OCI-LY7 (cell line): ENCODE measurements around the gene THRA. TPM values are rescaled to one million over a fixed set of nuclear protein-coding genes. Genes with fewer than 3 reads are reported as not detected.

Experiments used
- BruUV-seq: library from RNA; stranded (reverse); fragments of 400-500 nt; replicated peaks from 2 replicates; lab custom pipeline; 2021; lab: Mats Ljungman, UMichigan
- CTCF ChIA-PET: fragments of 300-600 bp; sonication (Branson Sonifier 250); formaldehyde crosslinking; loops from one replicate; lab custom pipeline; 2022; ENCODE audit warnings: antibody characterized with exemption; ENCODE audit not compliant: unreplicated experiment; lab: Charles Lee
- POLR2A ChIA-PET: fragments of 300-600 bp; sonication (Branson Sonifier 250); formaldehyde crosslinking; loops from one replicate; lab custom pipeline; 2022; ENCODE audit warnings: antibody characterized with exemption; lab: Charles Lee
- DNase-seq: peaks from one replicate; pipeline ENCODE4 v3.0.0-alpha.2; 2015; ENCODE audit warnings: low spot score
- H2AFZ ChIP-seq: fragments of 200-600 bp; sonication (generic), shearing (Covaris generic); 2 replicates; pipeline ENCODE4 v1.6.1; 2014; ENCODE audit warnings: mild to moderate bottlenecking, antibody characterized with exemption, low read length, moderate library complexity
- H3K27ac ChIP-seq: fragments of 200-600 bp; sonication (generic); 2 replicates; pipeline ENCODE4 v1.5.1; 2014; ENCODE audit warnings: mixed run types, low read depth, mild to moderate bottlenecking, moderate library complexity, low read length, inconsistent platforms; ENCODE audit not compliant: poor library complexity, severe bottlenecking
- H3K36me3 ChIP-seq: fragments of 200-600 bp; sonication (generic); 2 replicates; pipeline ENCODE4 v1.6.1; 2014; ENCODE audit warnings: mild to moderate bottlenecking, antibody characterized with exemption, low read length, moderate library complexity, mixed read lengths; ENCODE audit not compliant: insufficient read depth
- H3K4me1 ChIP-seq: fragments of 200-600 bp; sonication (generic); 2 replicates; pipeline ENCODE4 v1.5.1; 2014; ENCODE audit warnings: mild to moderate bottlenecking, low read length; ENCODE audit not compliant: insufficient read depth, poor library complexity, severe bottlenecking
- H3K4me2 ChIP-seq: fragments of 200-600 bp; sonication (generic); 2 replicates; pipeline ENCODE4 v1.6.1; 2014; ENCODE audit warnings: mild to moderate bottlenecking, low read length
- H3K4me3 ChIP-seq: fragments of 200-600 bp; sonication (generic); 2 replicates; pipeline ENCODE4 v1.5.1; 2014; ENCODE audit warnings: mild to moderate bottlenecking, low read depth, low read length; ENCODE audit not compliant: poor library complexity, severe bottlenecking
- H3K79me2 ChIP-seq: fragments of 200-600 bp; sonication (generic); 2 replicates; pipeline ENCODE4 v1.6.1; 2016; ENCODE audit warnings: low read depth, mild to moderate bottlenecking, low read length, moderate library complexity, mixed read lengths; ENCODE audit not compliant: insufficient read depth
- H3K9me2 ChIP-seq: fragments of 200-600 bp; sonication (generic); 2 replicates; pipeline ENCODE4 v1.6.1; 2016; ENCODE audit warnings: mild to moderate bottlenecking, low read length, mixed read lengths; ENCODE audit not compliant: insufficient read depth
- H3K9me3 ChIP-seq: fragments of 200-600 bp; sonication (generic); 2 replicates; pipeline ENCODE4 v1.6.1; 2014; ENCODE audit warnings: mild to moderate bottlenecking, mixed run types, low read length, mixed read lengths
- H4K20me1 ChIP-seq: fragments of 200-600 bp; sonication (generic); 2 replicates; pipeline ENCODE4 v1.6.1; 2014; ENCODE audit warnings: mild to moderate bottlenecking, antibody characterized with exemption, low read length, moderate library complexity, mixed read lengths; ENCODE audit not compliant: insufficient read depth
- CTCF ChIP-seq: fragments of 200-600 bp; sonication (generic); conservative IDR thresholded peaks from 2 replicates; pipeline ENCODE4 v1.5.1; 2014; ENCODE audit warnings: mild to moderate bottlenecking, antibody characterized with exemption, low read length, moderate library complexity, mixed read lengths
- EZH2phosphoT487 ChIP-seq: fragments of 200-600 bp; sonication (generic); IDR thresholded peaks from 2 replicates; pipeline ENCODE4 v1.6.1; 2018; ENCODE audit warnings: low read depth, borderline replicate concordance, mild to moderate bottlenecking, mixed run types, antibody characterized with exemption, low read length, moderate library complexity, mixed read lengths
- intact Hi-C: fragments of 100-400 bp; cut with micrococcal nuclease; formaldehyde crosslinking; loops from one replicate; pipeline ENCODE4 v1.10.0; 2022; ENCODE audit not compliant: unreplicated experiment
- total RNA-seq, 2 experiments: library from RNA; depleted of rRNA in 1 of 2; stranded (reverse); fragments of >200 nt in 1 of 2; shearing (Covaris generic) in 1 of 2; gene quantifications; 2 replicates each; pipeline ENCODE4 v1.2.3, GENCODE V29; 2014 to 2022

The THRA gene
- total RNA-seq, 2 experiments from 2014 or later: 3.9 to 9.3 TPM

- ChIA-PET CTCF (no interaction called here), POLR2A (interaction anchor here (1.1 kb wide), 1 partner anchor 38 kb away, joined by 3 read pairs; no protein-coding TSS in a partner anchor)
- no peak for DNase-seq
- no peaks in the 10 kb centered on the region for H3K9me3 ChIP-seq
- H3K4me2 ChIP-seq: no peak within 1 kb of the TSS
- H2AFZ ChIP-seq: no peak within 1 kb of the TSS
- no peaks in the 10 kb centered on the region for H3K79me2 ChIP-seq
- intact Hi-C loops: no loop called here
- no peaks in the 10 kb centered on the region for H4K20me1 ChIP-seq
- no peak within 1 kb of the TSS for H3K27ac ChIP-seq
- peaks cover 2% of the 10 kb centered on the region for H3K4me1 ChIP-seq
- TF ChIP-seq CTCF: no peak
- no peak within 1 kb of the TSS for H3K4me3 ChIP-seq
- no TSS peak for BruUV-seq
- H3K36me3 ChIP-seq: peaks cover 12% of the 10 kb centered on the region; the same call in 1 of the 2 replicates
- H3K9me2 ChIP-seq: no peaks in the 10 kb centered on the region
Measured at GRCh38 chr17:40015005-40015997, 47.5 kb upstream of the THRA start, which contains the start of gene CSF3. CSF3 (plus strand) TSS chr17:40015440; CDS start chr17:40015475, 35 bp downstream.

GRCh38 chr17:40015998-40016985 lies 46.5 kb upstream of the THRA start:
- no peaks in the 10 kb centered on the region for H3K79me2 ChIP-seq
- no peak overlapping the region for H3K4me2 ChIP-seq
- no peak overlapping the region for H2AFZ ChIP-seq
- intact Hi-C loops: no loop called here
- ChIA-PET CTCF (no interaction called here), POLR2A (no interaction called here)
- BruUV-seq: no TSS peak
- H3K36me3 ChIP-seq: peaks cover 14% of the 10 kb centered on the region; the same call in 1 of the 2 replicates
- no peak for TF ChIP-seq EZH2phosphoT487
- TF ChIP-seq CTCF: no peak
- H3K4me3 ChIP-seq: no peak overlapping the region
- H3K9me2 ChIP-seq: no peaks in the 10 kb centered on the region
- H3K27ac ChIP-seq: no peak overlapping the region
- H4K20me1 ChIP-seq: no peaks in the 10 kb centered on the region
- DNase-seq: no peak
- no peaks in the 10 kb centered on the region for H3K9me3 ChIP-seq
- H3K4me1 ChIP-seq: no peaks in the 10 kb centered on the region
